CD4-positive, alpha-beta T cell (primary cell): ENCODE data around the gene MRPL28. TPM values are rescaled to one million over a fixed set of nuclear protein-coding genes. Genes with fewer than 3 reads are reported as not detected.
A peak's percentile ranks its signal among the peaks of the same experiment; 100 is the strongest.

Experiments
- ATAC-seq: fragments of 200-7000 bp; cut with Tn5 transposase; one replicate; pipeline ENCODE4 v1.10.0; 2022; ENCODE audit warnings: mild to moderate bottlenecking; ENCODE audit not compliant: poor library complexity
- CTCF ChIA-PET: fragments of 350-600 bp; sonication (Branson Sonifier 250); formaldehyde crosslinking; loops from one replicate; lab custom pipeline; 2021; ENCODE audit warnings: antibody characterized with exemption, inconsistent platforms; lab: Charles Lee
- POLR2A ChIA-PET: fragments of 350-600 bp; sonication (Branson Sonifier 250); formaldehyde crosslinking; loops from one replicate; lab custom pipeline; 2021; ENCODE audit warnings: antibody characterized with exemption, inconsistent platforms; lab: Charles Lee
- DNase-seq, 14 experiments: peaks; one replicate each; pipeline ENCODE4 v3.0.0-alpha.2; 2013 to 2020; ENCODE audit warnings: mixed read lengths in 2 of 14
- H3K27ac ChIP-seq, 2 donors: one replicate each; pipeline versions ENCODE4 v1.5.1 to v1.7.0; 2013; ENCODE audit warnings: low read length in 2 of 2, low read depth in 1 of 2, mild to moderate bottlenecking in 1 of 2
- H3K27me3 ChIP-seq, 2 experiments: 1 replicate in 1 of 2; 2 replicates in 1 of 2; pipeline versions ENCODE4 v1.6.1 to v1.7.0; 2013; ENCODE audit warnings: low read length in 2 of 2, control low read depth in 1 of 2, mild to moderate bottlenecking in 1 of 2, moderate library complexity in 1 of 2; ENCODE audit not compliant: insufficient read depth in 2 of 2, control insufficient read depth in 1 of 2
- H3K36me3 ChIP-seq: one replicate; pipeline ENCODE4 v1.6.1; 2013; ENCODE audit warnings: low read length, control low read depth; ENCODE audit not compliant: insufficient read depth
- H3K4me1 ChIP-seq: one replicate; pipeline ENCODE4 v1.6.1; 2013; ENCODE audit warnings: low read length, control low read depth; ENCODE audit not compliant: insufficient read depth
- H3K4me3 ChIP-seq: one replicate; pipeline ENCODE4 v1.5.1; 2013; ENCODE audit warnings: mild to moderate bottlenecking, low read length, moderate library complexity
- H3K9me3 ChIP-seq, 2 experiments: 1 replicate in 1 of 2; 2 replicates in 1 of 2; pipeline versions ENCODE4 v1.6.1 to v1.7.0; 2013; ENCODE audit warnings: low read length in 2 of 2, mild to moderate bottlenecking in 2 of 2, control low read depth in 1 of 2, moderate library complexity in 1 of 2; ENCODE audit not compliant: control insufficient read depth in 1 of 2, insufficient read depth in 1 of 2
- H3K27ac Mint-ChIP-seq: one replicate; pipeline ENCODE4 v1.8.0; 2020; ENCODE audit warnings: mixed read lengths
- H3K27me3 Mint-ChIP-seq: one replicate; pipeline ENCODE4 v1.8.0; 2021; ENCODE audit warnings: mixed read lengths
- H3K36me3 Mint-ChIP-seq: one replicate; pipeline ENCODE4 v1.8.0; 2021; ENCODE audit warnings: low read depth, mixed read lengths
- H3K4me1 Mint-ChIP-seq: one replicate; pipeline ENCODE4 v1.8.0; 2021; ENCODE audit warnings: low read depth, mixed read lengths
- H3K4me3 Mint-ChIP-seq: one replicate; pipeline ENCODE4 v1.8.0; 2020; ENCODE audit warnings: mild to moderate bottlenecking, mixed read lengths
- H3K9me3 Mint-ChIP-seq: one replicate; pipeline ENCODE4 v1.8.0; 2020; ENCODE audit warnings: mixed read lengths
- intact Hi-C, 2 experiments: fragments of 100-400 bp; cut with DNase I in 1 of 2; cut with micrococcal nuclease in 1 of 2; formaldehyde crosslinking; loops; one replicate each; pipeline versions ENCODE4 v1.15.1 to v1.9.0; 2023 to 2025; cut with DNase I, micrococcal nuclease
- total RNA-seq, 174 experiments: library from RNA in 2 of 174; stranded (reverse) in 2 of 174; gene quantifications; one replicate each; pipeline ENCODE4 v1.2.3 and lab custom pipeline; 2021 to 2026
- TF ChIP-seq, protein P1 (sequence below): fragments of 200-600 bp; IDR thresholded peaks from one replicate; pipeline ENCODE4 v1.8.0; 2022; ENCODE audit warnings: antibody characterized with exemption, mild to moderate bottlenecking

MRPL28 gene
- total RNA-seq, 2 experiments from 2014 or later, result 19.6 to 19.7 TPM

DNA sequence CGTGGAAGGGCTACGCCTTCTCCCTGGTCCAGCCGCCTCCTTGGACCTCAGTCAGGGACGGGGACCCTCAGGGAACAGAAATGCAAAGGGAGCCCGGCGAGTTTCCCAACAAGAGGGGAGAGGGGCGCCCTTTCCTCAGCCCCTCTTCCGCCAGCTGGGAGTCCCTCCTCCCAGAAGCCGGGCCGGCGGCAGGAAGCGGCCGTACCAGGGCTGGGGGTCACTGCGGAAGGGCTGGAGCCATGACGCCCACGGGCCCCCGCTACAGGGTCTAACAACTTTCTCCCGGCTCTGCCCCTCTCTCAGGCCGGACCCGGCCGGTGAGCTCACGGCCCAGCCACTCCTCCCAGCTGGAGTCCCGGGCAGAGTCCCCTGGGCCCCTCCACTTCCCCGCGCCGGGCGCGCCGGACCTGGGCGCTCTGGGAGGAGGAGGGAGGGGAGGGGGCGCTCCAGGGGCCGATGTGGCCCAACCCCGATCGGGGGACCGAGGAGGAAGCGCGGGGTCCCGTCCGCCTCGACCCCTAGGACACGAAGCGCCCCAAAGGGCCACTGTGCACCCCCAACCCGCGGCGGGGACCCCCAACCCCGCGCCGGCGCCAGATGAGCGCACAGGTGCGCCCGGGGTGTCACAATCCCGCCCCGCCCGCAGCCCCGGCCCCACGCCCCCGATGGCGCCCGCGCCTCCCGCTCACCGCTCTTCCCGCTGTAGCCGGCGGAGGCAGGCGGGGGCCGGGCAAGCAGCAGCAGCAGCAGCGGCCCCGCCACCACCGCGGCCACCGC, 10.9 kb upstream of the MRPL28 start:
- H3K4me3 ChIP-seq, result peak overlapping the region; percentile 73
- ATAC-seq (peak; percentile 35), DNase-seq (peak in 3 of 14 experiments; percentile 27 to 51 (median 35))
- H3K36me3 ChIP-seq, result peaks cover 15% of the 10 kb centered on the region
- peaks cover 53% of the 10 kb centered on the region for H3K4me1 ChIP-seq
- H3K27me3 ChIP-seq, result no peaks in the 10 kb centered on the region
- peaks cover 20% of the 10 kb centered on the region for H3K36me3 Mint-ChIP-seq
- TF ChIP-seq, protein P1, sequence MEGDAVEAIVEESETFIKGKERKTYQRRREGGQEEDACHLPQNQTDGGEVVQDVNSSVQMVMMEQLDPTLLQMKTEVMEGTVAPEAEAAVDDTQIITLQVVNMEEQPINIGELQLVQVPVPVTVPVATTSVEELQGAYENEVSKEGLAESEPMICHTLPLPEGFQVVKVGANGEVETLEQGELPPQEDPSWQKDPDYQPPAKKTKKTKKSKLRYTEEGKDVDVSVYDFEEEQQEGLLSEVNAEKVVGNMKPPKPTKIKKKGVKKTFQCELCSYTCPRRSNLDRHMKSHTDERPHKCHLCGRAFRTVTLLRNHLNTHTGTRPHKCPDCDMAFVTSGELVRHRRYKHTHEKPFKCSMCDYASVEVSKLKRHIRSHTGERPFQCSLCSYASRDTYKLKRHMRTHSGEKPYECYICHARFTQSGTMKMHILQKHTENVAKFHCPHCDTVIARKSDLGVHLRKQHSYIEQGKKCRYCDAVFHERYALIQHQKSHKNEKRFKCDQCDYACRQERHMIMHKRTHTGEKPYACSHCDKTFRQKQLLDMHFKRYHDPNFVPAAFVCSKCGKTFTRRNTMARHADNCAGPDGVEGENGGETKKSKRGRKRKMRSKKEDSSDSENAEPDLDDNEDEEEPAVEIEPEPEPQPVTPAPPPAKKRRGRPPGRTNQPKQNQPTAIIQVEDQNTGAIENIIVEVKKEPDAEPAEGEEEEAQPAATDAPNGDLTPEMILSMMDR, result no peak
- peaks cover 26% of the 10 kb centered on the region for H3K4me1 Mint-ChIP-seq
- no peaks in the 10 kb centered on the region for H3K9me3 ChIP-seq
- ChIA-PET POLR2A (interaction anchor here (1.4 to 5.9 kb wide), 6 partner anchors 10 to 274 kb away, joined by 3 to 60 read pairs (median 14); partner anchors contain the start of genes AXIN1, DECR2, MRPL28 and RAB11FIP3), CTCF (no interaction called here)
- no peaks in the 10 kb centered on the region for H3K27me3 Mint-ChIP-seq
- peak overlapping the region; percentile 98 for H3K27ac Mint-ChIP-seq
- peak overlapping the region; percentile 80 for H3K4me3 Mint-ChIP-seq
- H3K27ac ChIP-seq, result peak overlapping the region in 1 of 2 donors; percentile 64
- H3K9me3 Mint-ChIP-seq, result no peaks in the 10 kb centered on the region
- intact Hi-C loops, result loop anchor here in 1 of 2 experiments (1.0 to 5.0 kb wide), 2 partner anchors 11 to 146 kb away; partner anchors contain the start of genes CAPN15 and MRPL28

DNA sequence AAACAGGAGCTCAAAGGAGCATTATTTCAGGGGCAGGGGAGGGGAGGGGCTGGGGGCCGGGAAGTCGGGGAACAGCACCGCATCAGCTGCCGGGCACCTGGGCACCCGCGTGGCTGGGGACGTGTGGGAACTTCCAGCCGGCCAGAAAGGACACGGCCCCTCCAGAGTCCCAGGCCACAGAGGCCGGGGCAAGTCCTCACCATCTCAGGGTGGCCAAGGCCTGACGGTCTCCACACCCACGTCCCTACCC, 10.3 kb upstream of the MRPL28 start:
- Mint-ChIP-seq H3K9me3 (no peaks in the 10 kb centered on the region), H3K36me3 (peaks cover 22% of the 10 kb centered on the region), H3K4me3 (peak overlapping the region; percentile 94), H3K4me1 (peaks cover 26% of the 10 kb centered on the region), H3K27ac (peak overlapping the region; percentile 98), H3K27me3 (no peaks in the 10 kb centered on the region)
- ChIA-PET POLR2A (interaction anchor here (1.0 to 5.9 kb wide), 7 partner anchors 10 to 274 kb away, joined by 3 to 60 read pairs (median 11); partner anchors contain the start of genes AXIN1, DECR2, MRPL28 and RAB11FIP3), CTCF (no interaction called here)
- Histone ChIP-seq H3K4me1 (peaks cover 53% of the 10 kb centered on the region), H3K27ac (peak overlapping the region in 1 of 2 donors; percentile 64), H3K27me3 (no peaks in the 10 kb centered on the region), H3K36me3 (peaks cover 20% of the 10 kb centered on the region), H3K9me3 (no peaks in the 10 kb centered on the region), H3K4me3 (peak overlapping the region; percentile 73)
- DNase-seq (no peak), ATAC-seq (no peak)
- TF ChIP-seq, protein P1, result no peak
- intact Hi-C loops, result loop anchor here in 1 of 2 experiments (1.0 to 5.0 kb wide), 2 partner anchors 10 to 147 kb away; partner anchors contain the start of genes CAPN15 and MRPL28

DNA sequence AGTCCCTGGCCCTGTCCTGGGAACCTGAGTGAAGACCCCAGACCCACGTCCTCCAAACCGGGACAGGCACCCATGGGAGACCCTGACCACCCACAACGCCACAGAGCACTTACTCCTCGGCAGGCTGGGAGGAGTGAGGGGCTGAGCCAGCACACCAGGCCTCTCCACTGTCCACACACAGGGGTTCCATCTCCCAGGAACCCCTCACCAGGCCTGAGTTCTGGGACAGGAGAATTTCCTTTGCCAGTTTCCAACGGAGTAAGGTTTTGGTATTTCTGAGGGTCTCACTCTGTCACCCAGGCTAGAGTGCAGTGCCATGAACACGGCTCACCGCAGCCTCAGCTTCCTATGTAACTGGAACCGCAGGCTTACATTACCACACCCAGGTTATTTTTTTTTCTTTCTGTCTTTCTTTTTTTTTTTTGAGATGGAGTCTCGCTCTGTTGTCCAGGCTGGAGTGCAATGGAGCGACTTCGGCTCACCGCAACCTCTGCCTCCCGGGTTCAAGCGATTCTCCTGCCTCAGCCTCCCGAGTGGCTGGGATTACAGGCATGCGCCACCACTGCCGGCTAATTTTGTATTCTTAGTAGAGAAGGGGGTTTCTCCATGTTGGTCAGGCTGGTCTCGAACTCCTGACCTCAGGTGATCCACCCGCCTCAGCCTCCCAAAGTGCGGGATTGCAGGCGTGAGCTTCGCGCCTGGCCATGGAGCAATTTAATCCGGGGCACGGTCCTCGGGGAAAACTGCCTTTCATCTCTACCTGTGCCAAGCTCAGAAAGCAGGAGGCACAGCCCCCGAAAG, 9.8 kb upstream of the MRPL28 start:
- peaks cover 26% of the 10 kb centered on the region for H3K4me1 Mint-ChIP-seq
- ATAC-seq, result peak; percentile 40
- DNase-seq, result peak in 8 of 14 experiments; percentile 23 to 72 (median 49)
- ChIA-PET POLR2A (interaction anchor here (0.8 to 5.9 kb wide), 9 partner anchors 9 to 273 kb away, joined by 3 to 60 read pairs (median 7); partner anchors contain the start of genes AXIN1, DECR2, MRPL28 and RAB11FIP3), CTCF (no interaction called here)
- H3K36me3 Mint-ChIP-seq, result peaks cover 22% of the 10 kb centered on the region
- no peaks in the 10 kb centered on the region for H3K27me3 Mint-ChIP-seq
- intact Hi-C loops, result loop anchor here in 1 of 2 experiments (5.0 kb wide), 1 partner anchor 147 kb away; the partner anchor contains the start of gene CAPN15
- H3K4me3 Mint-ChIP-seq, result peak overlapping the region; percentile 94
- H3K27ac Mint-ChIP-seq, result peak overlapping the region; percentile 98
- peaks cover 21% of the 10 kb centered on the region for H3K36me3 ChIP-seq
- TF ChIP-seq, protein P1, result no peak
- H3K4me3 ChIP-seq, result peak overlapping the region; percentile 73
- H3K27me3 ChIP-seq, result no peaks in the 10 kb centered on the region
- H3K9me3 Mint-ChIP-seq, result no peaks in the 10 kb centered on the region
- H3K9me3 ChIP-seq, result no peaks in the 10 kb centered on the region
- H3K27ac ChIP-seq, result peak overlapping the region in 1 of 2 donors; percentile 71
- peaks cover 53% of the 10 kb centered on the region for H3K4me1 ChIP-seq
